Stimulated activated CD4-positive, alpha-beta T cell treated with anti-CD3 and anti-CD28 coated beads, TNF-alpha, amount 100 ng/mL, for 48 hours (primary cell): ENCODE results near the gene MPL.
"Not testable (repeated sequence)": the region's sequence is repeated elsewhere in the genome, so short reads cannot be mapped to it uniquely, and the experiment has no call there.

Source experiments
- DNase-seq, 3 donors: peaks; one replicate each; pipeline ENCODE4 v3.0.0-alpha.2; 2020; ENCODE audit warnings: low read depth in 3 of 3

The MPL gene

DNA sequence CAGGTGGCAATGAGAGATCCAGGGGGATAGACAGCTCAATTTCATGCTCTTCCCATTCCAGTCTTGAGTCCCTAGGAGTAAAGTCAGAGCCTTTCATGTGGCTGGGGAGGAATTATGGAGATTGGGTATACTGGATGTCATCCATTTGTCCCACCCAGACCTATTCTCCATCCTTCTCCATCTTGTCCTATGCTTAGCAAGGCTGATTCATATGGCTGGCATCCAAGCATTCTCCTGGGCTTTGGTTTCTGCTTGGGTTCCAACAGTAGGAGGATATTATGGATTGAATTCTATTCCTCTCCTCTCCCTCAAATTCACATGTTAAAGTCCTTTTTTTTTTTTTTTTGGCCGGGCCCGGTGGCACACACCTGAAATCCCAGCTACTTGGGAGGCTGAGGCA, 17.3 kb downstream of the MPL start:
- DNase-seq = no peak

- DNase-seq = no peak
These were observed 19.6 kb downstream of the MPL start for GRCh38 chr1:43357251-43357650.

- DNase-seq = no peak
These were observed 20.6 kb downstream of the MPL start for GRCh38 chr1:43358121-43358745.

DNA sequence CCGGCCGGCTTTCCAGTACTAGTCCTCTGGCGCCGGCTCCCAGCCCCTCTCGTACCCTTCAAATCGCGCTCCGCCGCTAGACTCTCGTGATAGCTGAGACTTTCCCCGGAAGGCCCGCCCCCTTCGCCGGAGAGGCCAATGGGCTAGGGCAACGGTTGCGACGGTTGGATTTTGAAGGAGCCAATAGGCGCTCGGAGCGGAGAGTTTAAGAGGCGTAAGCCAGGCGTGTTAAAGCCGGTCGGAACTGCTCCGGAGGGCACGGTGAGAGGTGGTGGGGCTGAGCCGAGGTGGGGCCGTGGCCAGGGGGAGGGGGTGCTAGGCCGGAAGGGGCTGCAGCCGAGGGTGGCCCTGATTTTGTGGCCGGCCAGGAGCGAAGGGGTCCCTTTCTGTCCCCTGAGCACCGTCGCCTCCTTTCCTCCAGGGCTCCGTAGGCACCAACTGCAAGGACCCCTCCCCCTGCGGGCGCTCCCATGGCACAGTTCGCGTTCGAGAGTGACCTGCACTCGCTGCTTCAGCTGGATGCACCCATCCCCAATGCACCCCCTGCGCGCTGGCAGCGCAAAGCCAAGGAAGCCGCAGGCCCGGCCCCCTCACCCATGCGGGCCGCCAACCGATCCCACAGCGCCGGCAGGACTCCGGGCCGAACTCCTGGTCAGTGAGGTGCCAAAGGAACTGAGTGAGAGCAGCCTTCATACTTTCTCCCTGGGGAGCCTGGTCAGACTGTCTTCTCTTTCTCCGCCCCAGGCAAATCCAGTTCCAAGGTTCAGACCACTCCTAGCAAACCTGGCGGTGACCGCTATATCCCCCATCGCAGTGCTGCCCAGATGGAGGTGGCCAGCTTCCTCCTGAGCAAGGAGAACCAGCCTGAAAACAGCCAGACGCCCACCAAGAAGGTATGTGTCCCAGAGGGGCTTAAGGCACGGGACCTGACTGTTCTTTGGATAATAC, 21.4 kb downstream of the MPL start, which contains the start of gene CDC20:
CDC20 (plus strand) TSS at position 236 of the 948 bp plus-strand sequence; CDS start at position 471, 235 bp downstream.
- peak; percentile 98 to 99 (median 98) for DNase-seq

DNA sequence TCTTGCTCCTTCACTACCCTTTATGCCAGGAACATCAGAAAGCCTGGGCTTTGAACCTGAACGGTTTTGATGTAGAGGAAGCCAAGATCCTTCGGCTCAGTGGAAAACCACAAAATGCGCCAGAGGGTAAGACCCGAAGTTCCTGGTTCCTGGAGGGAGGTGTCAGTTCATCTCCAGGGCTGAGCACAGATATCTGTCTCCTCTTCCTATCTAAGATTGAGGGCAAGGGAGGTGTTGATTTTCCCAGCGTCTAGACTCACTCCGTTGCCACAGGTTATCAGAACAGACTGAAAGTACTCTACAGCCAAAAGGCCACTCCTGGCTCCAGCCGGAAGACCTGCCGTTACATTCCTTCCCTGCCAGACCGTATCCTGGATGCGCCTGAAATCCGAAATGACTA, 22.1 kb downstream of the MPL start:
- DNase-seq = no peak

- DNase-seq = no peak
These were observed 23.0 kb downstream of the MPL start for GRCh38 chr1:43360616-43361015.

- no peak for DNase-seq
These were observed 25.8 kb downstream of the MPL start for GRCh38 chr1:43363283-43363934.

GRCh38 chr1:43363935-43364525, 26.4 kb downstream of the MPL start:
- DNase-seq = no peak

DNA sequence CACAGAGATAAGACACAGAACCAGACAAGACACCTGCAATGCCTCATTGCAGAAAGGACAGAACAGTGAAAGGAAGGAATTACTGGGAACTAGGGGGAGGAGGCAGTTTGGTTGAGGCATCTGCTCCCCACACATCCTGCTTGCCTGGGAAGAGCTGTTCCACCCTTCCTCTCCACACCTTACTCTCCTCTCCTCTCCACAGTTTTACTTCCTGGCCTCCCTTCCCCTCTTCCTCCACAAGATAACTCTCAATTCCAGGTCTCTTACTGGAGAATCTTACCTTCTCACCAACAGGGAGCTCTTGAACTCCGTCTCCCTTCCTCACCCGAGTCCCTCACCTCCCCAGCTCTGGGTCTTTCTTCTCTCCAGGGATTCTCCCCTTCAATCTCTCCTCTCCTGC, 28.1 kb downstream of the MPL start:
- no peak for DNase-seq

GRCh38 chr1:43366179-43366578, 28.6 kb downstream of the MPL start:
- DNase-seq = no peak

DNA sequence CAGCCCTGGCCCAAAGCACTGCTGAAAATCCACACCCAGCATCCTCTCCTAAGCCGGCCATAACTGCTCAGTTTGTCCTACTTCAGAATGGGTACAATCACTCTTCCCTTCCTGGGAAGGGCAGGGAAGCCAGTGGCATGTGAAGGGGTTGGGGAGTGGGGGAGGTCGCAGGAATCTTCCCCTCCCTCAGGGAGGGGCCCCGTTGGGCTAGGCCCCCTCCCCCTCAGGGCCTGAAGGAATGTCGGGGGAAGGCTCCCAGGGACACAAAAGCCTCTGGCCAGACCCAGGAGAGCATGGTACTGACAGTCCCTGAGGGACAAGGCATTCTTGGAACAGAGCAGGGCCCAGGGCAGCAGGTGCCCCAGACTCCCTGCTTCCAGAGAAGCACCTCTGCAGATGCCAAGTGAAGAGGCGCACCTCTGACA, 29.0 kb downstream of the MPL start:
- DNase-seq = no peak

- peak in 1 of 3 donors; percentile 43 for DNase-seq
These were observed 29.6 kb downstream of the MPL start for GRCh38 chr1:43367026-43367903.

DNA sequence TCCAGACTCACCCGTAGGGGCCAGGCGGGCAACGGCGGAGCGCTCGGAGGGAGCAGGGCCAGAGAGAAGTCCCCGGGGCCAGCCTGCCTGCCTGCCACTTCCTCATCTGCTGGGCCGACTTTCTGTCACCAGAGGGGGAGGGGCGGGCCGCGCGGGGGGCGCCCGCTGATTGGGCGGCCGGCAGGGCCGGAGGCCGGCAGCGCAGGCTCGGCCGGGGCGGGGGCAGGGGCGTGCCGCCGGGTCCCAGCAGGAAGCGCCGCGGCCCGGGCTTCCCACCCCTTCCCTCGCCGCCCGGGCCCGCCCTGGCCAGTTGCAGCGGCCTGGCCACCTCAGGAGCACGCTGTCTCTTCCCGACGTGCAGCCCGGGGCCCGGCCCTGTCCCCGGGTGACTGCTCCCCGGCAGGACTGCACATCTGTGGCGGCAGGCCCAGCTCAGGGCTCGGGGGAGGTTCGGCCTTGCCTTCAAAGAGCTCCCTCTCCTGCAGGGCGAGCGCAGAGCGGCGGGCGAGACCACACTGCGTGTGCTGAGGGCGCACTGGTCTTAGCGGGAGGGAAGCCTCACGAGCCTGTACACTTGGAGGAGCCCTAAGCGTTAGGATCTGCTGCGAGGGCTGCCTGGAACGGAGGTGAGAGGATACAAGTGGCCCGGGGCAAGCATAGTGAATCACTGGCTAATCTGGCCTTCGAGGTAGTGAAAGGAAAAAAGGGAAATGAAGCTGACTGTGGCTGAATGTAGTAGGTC, 30.5 kb downstream of the MPL start, which contains the start of gene ELOVL1:
ELOVL1 (minus strand) TSS at position 108 of the 742 bp plus-strand sequence. CDS start 2,402 bp downstream, outside the sequence.
- peak; percentile 78 to 93 (median 87) for DNase-seq

- no peak for DNase-seq
These were observed 31.0 kb downstream of the MPL start for GRCh38 chr1:43368646-43369020.

DNA sequence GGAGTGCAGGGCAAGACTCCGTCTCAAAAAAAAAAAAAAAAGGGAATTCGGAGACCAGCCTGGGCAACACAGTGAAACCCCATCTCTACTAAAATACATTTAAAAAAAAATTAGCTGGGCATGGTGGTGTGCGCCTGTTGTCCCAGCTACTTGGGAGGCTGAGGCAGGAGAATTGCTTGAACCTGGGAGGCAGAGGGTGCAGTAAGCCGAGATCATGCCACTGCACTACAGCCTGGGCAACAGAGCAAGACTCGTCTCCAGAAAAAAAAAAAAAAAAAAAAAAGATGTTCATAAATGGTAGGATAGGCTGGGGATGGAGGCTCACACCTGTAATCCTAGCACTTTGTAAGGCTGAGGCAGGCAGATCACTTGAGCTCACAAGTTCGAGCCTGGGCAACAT, 32.2 kb downstream of the MPL start:
- DNase-seq = not testable (repeated sequence)

DNA sequence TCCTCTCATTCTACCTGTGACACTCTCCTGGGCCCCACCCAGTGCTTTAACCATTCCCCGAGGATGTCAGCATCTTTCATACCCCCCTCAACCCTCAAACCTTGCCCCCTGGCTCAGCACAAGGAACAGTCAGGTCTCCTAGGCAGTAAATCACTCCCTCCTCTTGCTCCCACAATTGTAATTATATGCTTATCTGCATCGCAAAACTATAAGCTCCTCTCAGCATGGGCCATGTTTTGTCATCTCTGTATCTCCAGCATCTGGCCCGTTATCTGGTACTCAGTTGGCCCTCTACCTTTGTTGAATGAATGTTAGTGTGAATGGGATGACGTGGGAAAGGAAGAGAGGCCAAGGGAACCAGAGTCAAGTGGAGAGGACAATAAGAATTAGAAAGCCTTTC, 32.9 kb downstream of the MPL start:
- DNase-seq = no peak

DNA sequence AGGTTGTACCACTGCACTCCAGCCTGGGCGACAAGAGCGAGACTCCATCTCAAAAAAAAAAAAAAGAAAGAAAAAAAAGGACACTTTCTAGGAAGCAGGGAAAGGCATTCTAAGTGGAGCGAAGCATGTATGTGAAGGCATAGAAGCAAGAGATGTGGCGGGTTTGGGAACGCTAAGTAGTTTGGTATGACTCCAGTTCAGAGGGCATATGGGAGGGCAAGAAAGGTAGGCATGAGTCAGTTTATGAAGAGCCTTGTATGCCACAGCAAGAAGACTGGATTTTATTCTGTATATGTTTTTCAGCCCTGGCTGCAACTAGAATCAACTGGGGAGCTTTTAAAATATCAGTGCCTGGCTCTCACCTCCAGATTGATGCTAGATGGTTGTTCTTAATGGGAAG, 34.6 kb downstream of the MPL start:
- DNase-seq = no peak

DNA sequence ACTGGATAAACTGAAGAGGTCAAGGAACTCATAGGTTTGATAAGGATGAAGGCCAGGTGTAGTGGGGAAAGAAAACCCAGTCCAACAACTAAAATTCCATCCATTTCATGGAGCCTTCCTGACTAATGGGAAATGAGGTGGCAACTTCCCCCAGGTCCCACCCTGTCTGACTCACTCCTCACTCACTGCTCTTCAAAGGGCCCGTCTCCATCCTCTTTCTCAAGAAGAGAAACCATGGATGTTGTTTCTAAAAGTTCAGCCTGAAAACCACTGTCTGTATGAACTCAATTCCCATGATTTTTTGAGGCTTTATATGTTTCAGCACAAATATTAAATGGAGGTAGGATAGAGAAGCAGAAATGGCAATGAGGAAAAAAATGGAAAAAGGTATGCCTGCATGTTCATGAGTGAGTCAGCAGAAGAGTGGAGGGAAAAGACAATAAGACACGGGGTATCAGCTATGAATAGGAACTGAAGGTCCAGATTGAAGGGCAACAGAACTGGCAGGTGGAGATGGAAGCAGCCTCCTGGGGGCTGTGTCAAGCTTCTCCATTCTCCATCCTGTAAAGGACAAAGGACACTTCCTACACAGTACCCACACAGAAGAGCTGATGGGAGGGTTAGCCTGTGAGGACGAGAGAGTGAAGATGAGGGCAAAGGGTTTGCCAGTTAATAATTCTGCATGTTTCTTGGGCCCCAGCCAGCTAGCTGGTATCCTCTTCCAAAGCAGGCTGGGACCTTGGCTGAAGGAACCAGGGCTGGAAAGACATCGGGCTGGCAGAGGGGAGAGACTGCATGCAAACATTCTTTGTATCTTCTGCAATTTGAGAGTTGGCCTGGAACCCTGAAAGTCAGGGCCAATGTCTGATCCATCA, 35.7 kb downstream of the MPL start:
- DNase-seq = no peak

DNA sequence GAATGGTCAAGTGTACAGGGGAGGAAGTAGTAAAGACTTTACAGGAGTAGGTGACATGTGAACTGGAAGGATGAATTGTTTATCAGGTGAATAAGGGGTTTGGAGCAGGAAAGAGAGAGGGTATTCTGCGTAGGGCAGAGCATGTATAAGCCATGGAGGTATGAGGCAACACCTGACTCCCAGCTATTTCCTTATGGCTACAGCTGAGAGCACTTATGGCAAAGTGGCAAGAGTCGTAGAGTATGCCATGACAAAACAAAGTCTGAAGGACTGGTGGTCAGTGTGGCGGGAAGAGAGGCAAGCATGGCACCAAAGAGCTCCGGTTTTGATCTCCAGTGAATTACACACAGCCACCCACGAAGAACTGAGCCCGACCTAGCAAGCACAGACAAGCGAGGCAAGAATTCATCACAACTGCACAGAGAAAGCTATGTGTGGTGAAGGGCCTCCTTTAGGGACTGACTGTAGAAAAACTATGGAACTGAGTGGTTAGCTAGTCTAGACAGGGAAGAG, 39.2 kb downstream of the MPL start:
- DNase-seq = no peak
